Endodermal cell (in vitro differentiated cells): ENCODE data around the gene SGCD. TPM values are rescaled to one million over a fixed set of nuclear protein-coding genes. Genes with fewer than 3 reads are reported as not detected.
A peak's percentile ranks its signal among the peaks of the same experiment; 100 is the strongest.

Source experiments
- DNase-seq: peaks from one replicate; pipeline ENCODE4 v3.0.0-alpha.2; 2017
- H3K27ac ChIP-seq: 2 replicates; pipeline ENCODE4 v1.5.1; 2013; ENCODE audit warnings: mild to moderate bottlenecking, low read depth, low read length, moderate library complexity
- H3K27me3 ChIP-seq: 2 replicates; pipeline ENCODE4 v1.6.1; 2013; ENCODE audit warnings: mild to moderate bottlenecking, low read length, moderate library complexity; ENCODE audit not compliant: insufficient read depth, control insufficient read depth, poor library complexity, severe bottlenecking
- H3K36me3 ChIP-seq: 2 replicates; pipeline ENCODE4 v1.7.0; 2013; ENCODE audit warnings: mild to moderate bottlenecking, low read length, moderate library complexity; ENCODE audit not compliant: control insufficient read depth, insufficient read depth
- H3K4me1 ChIP-seq: one replicate; pipeline ENCODE4 v1.7.0; 2013; ENCODE audit warnings: low read length; ENCODE audit not compliant: control insufficient read depth, insufficient read depth
- H3K4me3 ChIP-seq: 2 replicates; pipeline ENCODE4 v1.5.1; 2013; ENCODE audit warnings: mild to moderate bottlenecking, low read length, moderate library complexity
- H3K9ac ChIP-seq: 2 replicates; pipeline ENCODE4 v1.6.1; 2013; ENCODE audit warnings: mild to moderate bottlenecking, low read length, moderate library complexity; ENCODE audit not compliant: poor library complexity, severe bottlenecking; ENCODE audit errors: extremely low read depth
- H3K9me3 ChIP-seq: 2 replicates; pipeline ENCODE4 v1.6.1; 2013; ENCODE audit warnings: mild to moderate bottlenecking, low read length, moderate library complexity; ENCODE audit not compliant: control insufficient read depth
- H3K27ac Mint-ChIP-seq: 2 replicates; pipeline ENCODE4 v1.8.0; 2020; ENCODE audit warnings: mixed read lengths
- H3K27me3 Mint-ChIP-seq: 2 replicates; pipeline ENCODE4 v1.8.0; 2021; ENCODE audit warnings: mild to moderate bottlenecking, mixed read lengths; ENCODE audit not compliant: insufficient read depth
- H3K36me3 Mint-ChIP-seq: 2 replicates; pipeline ENCODE4 v1.8.0; 2020; ENCODE audit warnings: low read depth, mixed read lengths
- H3K4me1 Mint-ChIP-seq: 2 replicates; pipeline ENCODE4 v1.8.0; 2020; ENCODE audit warnings: mixed read lengths
- H3K4me3 Mint-ChIP-seq: 2 replicates; pipeline ENCODE4 v1.8.0; 2020; ENCODE audit warnings: mild to moderate bottlenecking, moderate library complexity, mixed read lengths
- H3K9me3 Mint-ChIP-seq: 2 replicates; pipeline ENCODE4 v1.8.0; 2020; ENCODE audit warnings: mild to moderate bottlenecking, mixed read lengths
- CTCF ChIP-seq: fragments of 200-600 bp; sonication (generic); conservative IDR thresholded peaks from 2 replicates; pipeline ENCODE4 v1.5.0; 2021; ENCODE audit warnings: antibody characterized with exemption, mild to moderate bottlenecking
- WGBS, 2 experiments: methylation state at CpG; one replicate each; pipeline versions ENCODE4 v1.1.5 to v1.1.7; 2013; ENCODE audit warnings: missing lambda C conversion rate in 2 of 2, mixed read lengths in 1 of 2; ENCODE audit not compliant: insufficient coverage in 1 of 2, insufficient read length in 1 of 2; 5-methylcytosine and 5-hydroxymethylcytosine counted together
- total RNA-seq, 2 donors: library from RNA; stranded (reverse); fragmentation: NEBNext Ultra II Directional in 1 of 2; extraction: Animal tissue kit (Norgen Biotek cat#: 25700) in 1 of 2; gene quantifications; 2 replicates in 1 of 2; 3 replicates in 1 of 2; pipeline ENCODE4 v1.2.1, GENCODE V29; 2021

The SGCD gene
- total RNA-seq, 2 donors from 2014 or later: 0.04 to 0.42 TPM

- Histone ChIP-seq H3K4me1 (no peaks in the 10 kb centered on the region), H3K4me3 (no peak overlapping the region), H3K27ac (no peak overlapping the region), H3K27me3 (no peaks in the 10 kb centered on the region), H3K9me3 (peaks cover 15% of the 10 kb centered on the region), H3K36me3 (no peaks in the 10 kb centered on the region), H3K9ac (no peak overlapping the region)
- DNase-seq: peak; percentile 85
- peak; percentile 69 for TF ChIP-seq CTCF
- peak overlapping the region; percentile 63 for H3K27ac Mint-ChIP-seq
- H3K36me3 Mint-ChIP-seq: no peaks in the 10 kb centered on the region
- peaks cover 9% of the 10 kb centered on the region for H3K9me3 Mint-ChIP-seq
- 75% methylated on average over 4 of the region's 4 CpGs; no CpG with 5 or more reads in 1 of the 2 experiments for WGBS, 2 experiments
- no peaks in the 10 kb centered on the region for H3K27me3 Mint-ChIP-seq
- H3K4me1 Mint-ChIP-seq: peaks cover 5% of the 10 kb centered on the region
- H3K4me3 Mint-ChIP-seq: no peak overlapping the region
These were observed 188.9 kb downstream of the SGCD start for GRCh38 chr5:156515803-156516360.

GRCh38 chr5:156522651-156523529, 195.9 kb downstream of the SGCD start:
- Histone ChIP-seq H3K27me3 (no peaks in the 10 kb centered on the region), H3K27ac (no peak overlapping the region), H3K9me3 (peaks cover 8% of the 10 kb centered on the region), H3K4me3 (no peak overlapping the region), H3K9ac (no peak overlapping the region), H3K4me1 (no peaks in the 10 kb centered on the region), H3K36me3 (no peaks in the 10 kb centered on the region)
- DNase-seq: no peak
- H3K4me1 Mint-ChIP-seq: no peaks in the 10 kb centered on the region
- no peaks in the 10 kb centered on the region for H3K27me3 Mint-ChIP-seq
- peaks cover 10% of the 10 kb centered on the region for H3K9me3 Mint-ChIP-seq
- 92 to 93% methylated on average over 4 of the region's 5 CpGs for WGBS, 2 experiments
- no peak for TF ChIP-seq CTCF
- no peak overlapping the region for H3K4me3 Mint-ChIP-seq
- no peak overlapping the region for H3K27ac Mint-ChIP-seq
- H3K36me3 Mint-ChIP-seq: no peaks in the 10 kb centered on the region

DNA sequence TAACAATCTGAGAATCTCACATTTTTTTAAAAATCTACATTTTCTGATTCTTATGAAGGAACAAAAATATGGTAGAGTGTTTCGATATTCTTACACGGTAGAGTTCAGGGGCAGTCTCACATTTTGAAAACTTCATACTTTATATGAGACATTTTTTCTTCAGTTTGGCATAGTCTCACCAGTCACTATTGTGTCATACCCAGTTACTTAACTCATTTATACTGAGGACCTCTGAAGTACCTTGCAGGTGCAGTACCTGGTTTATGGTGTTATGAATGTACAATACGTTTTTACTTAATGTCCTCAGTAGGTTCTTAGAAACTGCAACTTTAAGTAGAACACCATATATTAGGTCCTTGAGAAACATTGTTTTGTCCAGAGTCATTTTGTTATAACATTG, 196.6 kb downstream of the SGCD start:
- Histone ChIP-seq H3K4me1 (no peaks in the 10 kb centered on the region), H3K4me3 (no peak overlapping the region), H3K9me3 (peaks cover 4% of the 10 kb centered on the region), H3K27ac (no peak overlapping the region), H3K36me3 (no peaks in the 10 kb centered on the region), H3K27me3 (no peaks in the 10 kb centered on the region), H3K9ac (no peak overlapping the region)
- no peak overlapping the region for H3K4me3 Mint-ChIP-seq
- no peaks in the 10 kb centered on the region for H3K27me3 Mint-ChIP-seq
- WGBS, 2 experiments: 84 to 100% methylated on average over 1 to 3 of the region's 3 CpGs
- no peak overlapping the region for H3K27ac Mint-ChIP-seq
- H3K36me3 Mint-ChIP-seq: no peaks in the 10 kb centered on the region
- no peaks in the 10 kb centered on the region for H3K4me1 Mint-ChIP-seq
- DNase-seq: no peak
- no peak for TF ChIP-seq CTCF
- H3K9me3 Mint-ChIP-seq: peaks cover 5% of the 10 kb centered on the region
